Gastroesophageal sphincter (tissue), 4 donors: ENCODE data around the gene LMO1. TPM values are rescaled to one million over a fixed set of nuclear protein-coding genes. Genes with fewer than 3 reads are reported as not detected.

Experiments used
- ATAC-seq: fragments of 150-250 bp; one replicate; pipeline ENCODE4 v1.9.1; 2016; ENCODE audit warnings: mild to moderate bottlenecking, moderate library complexity
- H3K27ac ChIP-seq, 4 donors: fragments of 200-600 bp; sonication (generic) in 3 of 4; 1 replicate in 3 of 4; 2 replicates in 1 of 4; pipeline ENCODE4 v1.5.1; 2016 to 2019
- H3K27me3 ChIP-seq: fragments of 200-600 bp; sonication (generic); one replicate; pipeline ENCODE4 v1.5.1; 2019
- H3K36me3 ChIP-seq, 2 donors: fragments of 200-600 bp; sonication (generic); one replicate each; pipeline ENCODE4 v1.5.1; 2019; ENCODE audit warnings: control low read depth in 1 of 2
- H3K4me1 ChIP-seq, 3 donors: fragments of 200-600 bp; sonication (generic); 1 replicate in 2 of 3; 2 replicates in 1 of 3; pipeline ENCODE4 v1.5.1; 2016 to 2019; ENCODE audit warnings: control low read depth in 2 of 3
- H3K4me3 ChIP-seq, 2 donors: fragments of 200-600 bp; sonication (generic); one replicate each; pipeline ENCODE4 v1.5.1; 2019; ENCODE audit warnings: mild to moderate bottlenecking in 1 of 2, moderate library complexity in 1 of 2
- H3K9me3 ChIP-seq, 3 donors: fragments of 200-600 bp; sonication (generic); one replicate each; pipeline ENCODE4 v1.5.1; 2017 to 2019; ENCODE audit warnings: control low read depth in 2 of 3
- CTCF ChIP-seq, 4 experiments: fragments of 200-600 bp in 2 of 4; fragments of 450-650 bp in 2 of 4; sonication (generic) in 1 of 4; IDR thresholded peaks; one replicate each; pipeline ENCODE4 v1.5.1; 2017 to 2019; ENCODE audit warnings: antibody characterized with exemption in 4 of 4, mild to moderate bottlenecking in 2 of 4, moderate library complexity in 2 of 4
- EP300 ChIP-seq: sonication (generic); formaldehyde crosslinking; IDR thresholded peaks from one replicate; pipeline ENCODE4 v1.6.1; 2017; ENCODE audit warnings: antibody characterized with exemption, mild to moderate bottlenecking
- POLR2A ChIP-seq, 2 donors: fragments of 450-650 bp; IDR thresholded peaks; one replicate each; pipeline ENCODE4 v1.6.1; 2017; ENCODE audit warnings: antibody characterized with exemption in 2 of 2, mild to moderate bottlenecking in 2 of 2, moderate library complexity in 1 of 2
- POLR2AphosphoS5 ChIP-seq: sonication (generic); formaldehyde crosslinking; IDR thresholded peaks from one replicate; pipeline ENCODE4 v1.6.1; 2017; ENCODE audit warnings: antibody characterized with exemption
- WGBS, 2 donors: methylation state at CpG; one replicate each; pipeline ENCODE4 v1.1.5; 2018; ENCODE audit warnings: low coverage in 1 of 2; 5-methylcytosine and 5-hydroxymethylcytosine counted together
- total RNA-seq, 4 donors: library from RNA; depleted of rRNA; stranded (reverse); fragments of >200 nt; gene quantifications; one replicate each; pipeline ENCODE4 v1.1.0, GENCODE V29; 2016

Gene LMO1
- total RNA-seq, 4 donors from 2014 or later = not detected

- no peak for TF ChIP-seq EP300
- TF ChIP-seq POLR2A (IDR thresholded peaks at IDR 0.05) = no peak
- Histone ChIP-seq H3K9me3 (no peaks in the 10 kb centered on the region), H3K27ac (no peak overlapping the region), H3K4me3 (no peak overlapping the region), H3K36me3 (no peaks in the 10 kb centered on the region), H3K4me1 (peaks cover 0 to 16% (median 0%) of the 10 kb centered on the region in 3 donors), H3K27me3 (no peaks in the 10 kb centered on the region)
- no peak for ATAC-seq
- WGBS, 2 donors = 63 to 90% methylated on average over 4 of the region's 4 CpGs
Observed at GRCh38 chr11:8227156-8228152, 36.2 kb downstream of the LMO1 start.

GRCh38 chr11:8225589-8226036 lies 38.1 kb downstream of the LMO1 start:
- ATAC-seq = peak; percentile 46
- 0 to 25% methylated on average over 1 to 2 of the region's 8 CpGs for WGBS, 2 donors
- no peaks in the 10 kb centered on the region for H3K9me3 ChIP-seq
- no peak overlapping the region for H3K4me3 ChIP-seq
- no peak overlapping the region for H3K27ac ChIP-seq
- H3K4me1 ChIP-seq = peaks cover 0 to 16% (median 0%) of the 10 kb centered on the region in 3 donors
- no peaks in the 10 kb centered on the region for H3K27me3 ChIP-seq
- no peaks in the 10 kb centered on the region for H3K36me3 ChIP-seq
- no peak for TF ChIP-seq EP300
- TF ChIP-seq POLR2AphosphoS5 = peak; percentile 61
- peak in 3 of 4 experiments; percentile 94 to 96 (median 95) for TF ChIP-seq CTCF (IDR thresholded peaks at IDR 0.05)
- no peak for TF ChIP-seq POLR2A (IDR thresholded peaks at IDR 0.05)

DNA sequence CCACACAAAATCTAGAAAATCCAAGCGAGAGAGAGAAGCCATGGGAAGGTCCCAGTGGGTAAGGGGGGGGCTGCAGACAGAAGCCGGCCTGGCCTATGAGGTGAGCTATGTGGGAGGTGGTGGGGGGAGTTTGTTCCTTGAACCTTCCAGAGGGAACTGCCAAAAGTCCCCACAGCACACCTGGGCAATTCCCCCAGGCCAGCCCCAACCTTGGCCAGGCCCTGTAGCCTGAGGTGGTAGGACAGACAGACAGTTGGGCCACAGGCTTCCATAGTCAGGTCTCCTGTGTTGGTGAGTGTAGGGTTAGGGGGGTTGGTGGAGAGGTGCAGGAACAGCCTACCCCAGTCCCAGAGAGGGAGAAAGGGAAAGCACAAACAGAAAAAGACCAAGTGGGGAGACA lies 39.0 kb downstream of the LMO1 start:
- Histone ChIP-seq H3K36me3 (no peaks in the 10 kb centered on the region), H3K4me3 (no peak overlapping the region), H3K27ac (no peak overlapping the region), H3K4me1 (peaks cover 0 to 15% (median 0%) of the 10 kb centered on the region in 3 donors), H3K9me3 (no peaks in the 10 kb centered on the region), H3K27me3 (no peaks in the 10 kb centered on the region)
- TF ChIP-seq POLR2AphosphoS5 (no peak), CTCF (IDR thresholded peaks at IDR 0.05) (no peak), EP300 (no peak), POLR2A (IDR thresholded peaks at IDR 0.05) (no peak)
- no peak for ATAC-seq
- 35 to 71% methylated on average over 1 to 2 of the region's 2 CpGs for WGBS, 2 donors

DNA sequence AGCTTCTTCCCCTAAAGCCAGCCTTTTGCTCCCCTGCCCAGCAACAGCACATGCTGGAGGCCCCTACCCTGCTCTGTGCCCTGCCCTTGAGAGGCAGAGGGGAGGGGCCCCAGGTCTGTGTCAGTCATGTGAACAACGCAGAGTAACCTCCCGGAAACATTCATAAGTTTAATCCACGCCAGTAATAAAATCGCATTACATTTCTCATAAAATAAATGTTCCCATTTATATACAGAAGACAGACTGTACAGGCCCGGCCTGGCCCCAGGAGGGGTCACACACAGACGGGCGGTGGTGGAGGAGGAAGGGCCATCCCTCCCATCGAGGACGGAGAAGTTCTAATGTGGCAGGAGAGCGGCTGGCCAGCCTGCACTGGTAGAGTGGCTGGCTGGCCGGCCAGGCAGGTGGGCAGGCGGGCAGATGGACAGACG lies 39.5 kb downstream of the LMO1 start:
- Histone ChIP-seq H3K27ac (no peak overlapping the region), H3K27me3 (no peaks in the 10 kb centered on the region), H3K4me3 (no peak overlapping the region), H3K4me1 (peaks cover 0 to 9% (median 0%) of the 10 kb centered on the region in 3 donors), H3K9me3 (no peaks in the 10 kb centered on the region), H3K36me3 (no peaks in the 10 kb centered on the region)
- ATAC-seq = no peak
- WGBS, 2 donors = 80 to 90% methylated on average over 2 to 5 of the region's 13 CpGs
- TF ChIP-seq CTCF (IDR thresholded peaks at IDR 0.05) (no peak), EP300 (no peak), POLR2A (IDR thresholded peaks at IDR 0.05) (no peak), POLR2AphosphoS5 (no peak)

DNA sequence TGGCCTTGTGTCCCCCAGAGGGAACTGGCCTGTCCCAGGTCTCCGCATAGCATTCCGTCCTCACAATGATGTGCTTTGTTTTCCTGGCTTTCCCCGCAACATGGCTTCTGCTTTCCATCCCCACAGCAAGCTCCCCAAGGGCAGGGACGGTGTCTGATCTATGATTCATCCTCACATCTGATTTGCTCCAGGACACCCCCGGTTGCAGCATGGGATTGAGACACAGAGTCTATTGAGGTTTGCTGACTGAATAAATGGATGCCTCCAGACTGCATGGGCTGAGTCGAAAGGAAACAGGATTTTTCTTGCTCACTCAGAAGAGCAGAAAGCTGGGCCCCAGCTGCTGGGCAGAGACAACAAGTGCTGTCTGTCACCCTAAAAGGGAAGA lies 40.2 kb downstream of the LMO1 start:
- no peak overlapping the region for H3K4me3 ChIP-seq
- H3K4me1 ChIP-seq = peaks cover 0 to 7% (median 0%) of the 10 kb centered on the region in 3 donors
- 62% methylated on average over 6 of the region's 6 CpGs; no CpG with 5 or more reads in 1 of the 2 donors for WGBS, 2 donors
- H3K27ac ChIP-seq = no peak overlapping the region
- H3K27me3 ChIP-seq = no peaks in the 10 kb centered on the region
- H3K9me3 ChIP-seq = no peaks in the 10 kb centered on the region
- H3K36me3 ChIP-seq = no peaks in the 10 kb centered on the region
- TF ChIP-seq POLR2A (IDR thresholded peaks at IDR 0.05) (no peak), EP300 (no peak), CTCF (IDR thresholded peaks at IDR 0.05) (no peak)
- no peak for ATAC-seq
